ENCODE results near the gene ABCG4. TPM values are rescaled to one million over a fixed set of nuclear protein-coding genes. Genes with fewer than 3 reads are reported as not detected.
A peak's percentile ranks its signal among the peaks of the same experiment; 100 is the strongest.
"Not testable (repeated sequence)": the region's sequence is repeated elsewhere in the genome, so short reads cannot be mapped to it uniquely, and the experiment has no call there.

ABCG4 gene
- total RNA-seq, 4 donors from 2014 or later: 0.13 to 1.6 (median 0.82) TPM

DNA sequence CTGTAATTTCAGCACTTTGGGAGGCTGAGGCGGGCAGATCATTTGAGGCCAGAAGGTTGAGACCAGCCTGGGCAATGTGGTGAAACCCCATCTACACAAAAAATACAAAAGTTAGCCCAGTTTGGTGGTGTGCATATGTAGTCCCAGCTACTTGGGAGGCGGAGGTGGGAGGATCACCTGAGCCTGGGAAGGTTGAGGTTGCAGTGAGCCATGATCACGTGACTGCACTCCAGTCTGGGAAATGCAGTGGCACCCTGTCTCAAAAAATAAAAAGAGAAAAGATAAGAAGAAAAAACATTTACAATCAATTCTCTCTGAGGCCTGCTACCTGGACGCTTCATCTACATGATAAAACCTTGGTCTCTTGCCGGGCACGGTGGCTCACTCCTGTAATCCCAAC is 50.1 kb downstream of the ABCG4 start:
- Histone ChIP-seq H3K4me3 (replicated peaks in 1 of 3) (no peak overlapping the region), H3K27me3 (no peaks in the 10 kb centered on the region), H3K27ac (no peak overlapping the region), H3K9me3 (no peaks in the 10 kb centered on the region), H3K4me1 (peaks cover 7 to 14% of the 10 kb centered on the region in 2 donors), H3K36me3 (no peaks in the 10 kb centered on the region)
- WGBS, 2 donors: 87 to 94% methylated on average over 6 of the region's 6 CpGs
- TF ChIP-seq, protein P1, sequence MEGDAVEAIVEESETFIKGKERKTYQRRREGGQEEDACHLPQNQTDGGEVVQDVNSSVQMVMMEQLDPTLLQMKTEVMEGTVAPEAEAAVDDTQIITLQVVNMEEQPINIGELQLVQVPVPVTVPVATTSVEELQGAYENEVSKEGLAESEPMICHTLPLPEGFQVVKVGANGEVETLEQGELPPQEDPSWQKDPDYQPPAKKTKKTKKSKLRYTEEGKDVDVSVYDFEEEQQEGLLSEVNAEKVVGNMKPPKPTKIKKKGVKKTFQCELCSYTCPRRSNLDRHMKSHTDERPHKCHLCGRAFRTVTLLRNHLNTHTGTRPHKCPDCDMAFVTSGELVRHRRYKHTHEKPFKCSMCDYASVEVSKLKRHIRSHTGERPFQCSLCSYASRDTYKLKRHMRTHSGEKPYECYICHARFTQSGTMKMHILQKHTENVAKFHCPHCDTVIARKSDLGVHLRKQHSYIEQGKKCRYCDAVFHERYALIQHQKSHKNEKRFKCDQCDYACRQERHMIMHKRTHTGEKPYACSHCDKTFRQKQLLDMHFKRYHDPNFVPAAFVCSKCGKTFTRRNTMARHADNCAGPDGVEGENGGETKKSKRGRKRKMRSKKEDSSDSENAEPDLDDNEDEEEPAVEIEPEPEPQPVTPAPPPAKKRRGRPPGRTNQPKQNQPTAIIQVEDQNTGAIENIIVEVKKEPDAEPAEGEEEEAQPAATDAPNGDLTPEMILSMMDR (IDR thresholded peaks at IDR 0.05): no peak
- TF ChIP-seq POLR2A (IDR thresholded peaks at IDR 0.05): no peak
- DNase-seq: no peak
- intact Hi-C loops (cut with DNase I): loop anchor here (5.0 kb wide), 1 partner anchor 52 kb away; the partner anchor contains the start of gene ABCG4

DNA sequence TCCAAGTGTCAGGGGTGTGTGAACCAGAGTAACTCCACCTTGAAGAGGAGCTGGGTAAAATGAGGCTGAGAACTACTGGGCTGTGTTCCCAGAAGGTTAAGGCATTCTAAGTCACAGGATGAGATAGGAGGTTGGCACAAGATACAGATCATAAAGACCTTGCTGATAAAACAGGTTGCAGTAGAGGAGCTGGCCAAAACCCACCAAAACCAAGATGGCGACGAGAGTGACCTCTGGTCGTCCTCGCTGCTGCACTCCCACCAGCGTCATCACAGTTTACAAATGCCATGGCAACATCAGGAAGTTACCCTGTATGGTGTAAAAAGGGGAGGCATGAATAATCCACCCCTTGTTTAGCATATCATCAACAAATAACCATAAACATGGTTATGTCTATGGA is 52.4 kb downstream of the ABCG4 start:
- H3K4me3 ChIP-seq (replicated peaks in 1 of 3); DNase-seq; H3K9me3 ChIP-seq; H3K27ac ChIP-seq; H3K36me3 ChIP-seq; H3K27me3 ChIP-seq: not testable (repeated sequence)
- H3K4me1 ChIP-seq: peaks cover 12 to 19% of the 10 kb centered on the region in 2 donors
- 95 to 97% methylated on average over 5 of the region's 5 CpGs for WGBS, 2 donors
- intact Hi-C loops (cut with DNase I): loop anchor here (10.0 kb wide), 2 partner anchors 84 to 124 kb away; no protein-coding TSS in a partner anchor

DNA sequence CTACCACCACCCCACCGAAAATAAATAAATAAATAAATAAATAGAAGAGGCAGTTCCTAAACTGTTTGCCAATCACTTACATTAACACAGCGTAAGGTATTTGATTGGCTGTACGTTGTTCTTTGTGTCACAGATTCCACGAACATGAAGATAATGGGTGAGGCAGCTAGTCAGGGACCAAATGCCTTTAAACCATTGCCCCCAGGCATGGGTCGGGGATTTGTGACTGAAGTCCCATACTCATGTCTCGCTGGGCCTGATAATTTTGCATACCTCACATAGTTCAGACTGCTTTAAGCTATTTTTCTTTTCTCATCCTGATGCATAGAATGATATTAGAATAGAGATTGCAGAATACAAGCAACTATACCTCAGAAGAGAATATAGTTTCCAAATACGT is 53.7 kb downstream of the ABCG4 start:
- WGBS, 2 donors: 90 to 95% methylated on average over 7 of the region's 7 CpGs
- Histone ChIP-seq H3K27ac (no peak overlapping the region), H3K4me1 (peaks cover 20 to 26% of the 10 kb centered on the region in 2 donors), H3K36me3 (no peaks in the 10 kb centered on the region), H3K4me3 (replicated peaks in 1 of 3) (no peak overlapping the region), H3K27me3 (no peaks in the 10 kb centered on the region), H3K9me3 (no peaks in the 10 kb centered on the region)
- intact Hi-C loops (cut with DNase I): loop anchor here (10.0 kb wide), 2 partner anchors 82 to 122 kb away; no protein-coding TSS in a partner anchor
- TF ChIP-seq, protein P1 (IDR thresholded peaks at IDR 0.05): no peak
- no peak for TF ChIP-seq POLR2A (IDR thresholded peaks at IDR 0.05)
- DNase-seq: no peak

- WGBS, 2 donors: 95% methylated on average over 9 of the region's 9 CpGs
- Histone ChIP-seq H3K36me3 (no peaks in the 10 kb centered on the region), H3K4me3 (replicated peaks in 1 of 3) (no peak overlapping the region), H3K27me3 (no peaks in the 10 kb centered on the region), H3K9me3 (no peaks in the 10 kb centered on the region), H3K27ac (no peak overlapping the region), H3K4me1 (peaks cover 25 to 29% of the 10 kb centered on the region in 2 donors)
- DNase-seq: no peak
- TF ChIP-seq, protein P1 (IDR thresholded peaks at IDR 0.05): no peak
- no peak for TF ChIP-seq POLR2A (IDR thresholded peaks at IDR 0.05)
- intact Hi-C loops (cut with DNase I): loop anchor here (10.0 kb wide), 2 partner anchors 81 to 121 kb away; no protein-coding TSS in a partner anchor
Measured at GRCh38 chr11:119204066-119204465, 55.2 kb downstream of the ABCG4 start.

DNA sequence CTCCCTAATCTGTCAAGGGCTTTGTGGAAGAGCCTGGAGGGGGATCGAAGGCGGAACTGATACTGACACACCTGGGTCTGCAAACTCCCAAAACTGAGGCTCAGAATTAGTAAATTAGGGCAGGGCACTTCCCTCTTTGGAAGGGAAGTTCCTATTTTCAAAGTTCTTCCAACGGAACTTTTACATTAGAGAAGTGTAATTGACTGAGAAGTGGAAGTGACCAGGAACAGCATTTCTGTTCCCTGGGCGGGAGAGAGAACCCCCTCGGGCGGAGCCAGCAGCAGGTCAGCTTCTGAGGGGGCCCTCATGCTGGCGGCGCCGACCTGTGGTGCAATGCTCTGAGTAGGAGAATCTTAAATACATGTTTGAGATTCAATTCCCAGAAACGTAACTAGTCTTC is 56.2 kb downstream of the ABCG4 start:
- Histone ChIP-seq H3K4me3 (replicated peaks in 1 of 3) (no peak overlapping the region), H3K9me3 (no peaks in the 10 kb centered on the region), H3K27ac (peak overlapping the region in 2 of 3 donors; percentile 92 to 97), H3K4me1 (peaks cover 21 to 23% of the 10 kb centered on the region in 2 donors), H3K27me3 (no peaks in the 10 kb centered on the region), H3K36me3 (no peaks in the 10 kb centered on the region)
- no peak for DNase-seq
- 51% methylated on average over 10 of the region's 10 CpGs for WGBS, 2 donors
- intact Hi-C loops (cut with DNase I): loop anchor here (10.0 kb wide), 2 partner anchors 80 to 120 kb away; no protein-coding TSS in a partner anchor
- TF ChIP-seq, protein P1 (IDR thresholded peaks at IDR 0.05): no peak

Measured in thyroid gland (tissue), 4 donors.